Hindlimb muscle (tissue), 1 donor: ENCODE data around the gene TULP4. TPM values are rescaled to one million over a fixed set of nuclear protein-coding genes. Genes with fewer than 3 reads are reported as not detected.
"Not testable (repeated sequence)": the region's sequence is repeated elsewhere in the genome, so short reads cannot be mapped to it uniquely, and the experiment has no call there.

ENCODE experiments used
- DNase-seq: peaks from one replicate; pipeline ENCODE4 v3.0.0-alpha.2; 2013
- polyA plus RNA-seq: library from polyadenylated mRNA; unstranded; fragments of 120-200 nt; gene quantifications from one replicate; pipeline ENCODE4 v1.2.1, GENCODE V29; 2013; ENCODE audit not compliant: insufficient read length

TULP4 gene
- polyA plus RNA-seq, 1 donor: 21.4 TPM

DNA sequence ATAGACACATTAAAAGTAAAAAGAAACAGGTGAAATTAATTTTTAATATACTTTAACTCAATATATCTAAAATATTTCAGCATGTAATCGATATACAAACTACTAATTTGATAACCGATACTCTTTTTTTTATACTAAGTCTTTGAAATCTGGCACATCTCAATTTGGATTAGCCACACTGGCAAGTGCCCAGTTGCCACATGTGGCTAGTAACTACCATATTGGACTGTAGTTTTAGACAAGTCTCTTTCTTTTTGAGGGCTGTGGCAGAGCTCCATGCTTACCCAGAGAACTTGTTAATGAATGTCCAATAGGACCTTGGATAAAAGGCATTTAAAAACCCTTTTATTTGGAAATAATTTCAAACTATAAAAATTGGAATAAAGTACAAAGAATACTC, 17.8 kb downstream of the TULP4 start:
- no peak for DNase-seq

DNA sequence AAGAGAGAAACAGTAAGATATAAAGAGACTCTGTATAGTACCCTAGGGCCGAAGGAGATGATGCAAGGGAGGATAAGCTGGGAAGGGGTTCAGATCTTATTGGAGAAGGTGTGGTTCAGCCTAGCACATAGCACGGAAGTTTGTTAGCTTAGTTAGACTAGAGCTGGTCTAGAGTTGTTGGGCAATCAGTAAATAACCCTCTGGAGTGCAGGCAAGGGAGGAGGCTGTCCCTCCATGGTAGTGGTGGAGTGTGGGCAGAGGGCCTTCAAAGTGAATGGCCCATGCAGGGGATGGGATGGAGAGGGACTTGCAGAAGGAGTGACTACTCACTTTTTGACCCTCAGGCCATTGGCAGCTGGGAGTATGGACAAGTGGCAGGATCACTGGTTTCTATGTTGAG, 20.0 kb downstream of the TULP4 start:
- no peak for DNase-seq

DNA sequence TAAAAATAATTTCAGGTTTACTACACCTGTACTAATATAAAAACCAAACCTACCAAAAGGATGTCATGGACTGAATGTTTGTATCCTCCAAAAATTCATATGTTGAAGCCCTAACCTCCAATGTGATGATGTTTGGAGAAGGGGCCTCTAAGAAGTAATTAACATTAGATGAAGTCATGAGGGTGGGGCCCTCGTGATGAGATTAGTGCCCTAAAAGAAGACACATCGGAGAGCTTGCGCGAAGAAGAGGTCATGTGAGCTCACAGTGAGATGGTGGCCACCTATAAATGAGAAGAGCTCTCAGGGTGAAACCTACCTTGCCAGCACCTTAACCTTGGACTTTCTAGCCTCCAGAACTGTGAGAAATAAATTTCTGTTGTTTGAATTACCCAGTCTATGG, 20.8 kb downstream of the TULP4 start:
- DNase-seq: no peak

DNA sequence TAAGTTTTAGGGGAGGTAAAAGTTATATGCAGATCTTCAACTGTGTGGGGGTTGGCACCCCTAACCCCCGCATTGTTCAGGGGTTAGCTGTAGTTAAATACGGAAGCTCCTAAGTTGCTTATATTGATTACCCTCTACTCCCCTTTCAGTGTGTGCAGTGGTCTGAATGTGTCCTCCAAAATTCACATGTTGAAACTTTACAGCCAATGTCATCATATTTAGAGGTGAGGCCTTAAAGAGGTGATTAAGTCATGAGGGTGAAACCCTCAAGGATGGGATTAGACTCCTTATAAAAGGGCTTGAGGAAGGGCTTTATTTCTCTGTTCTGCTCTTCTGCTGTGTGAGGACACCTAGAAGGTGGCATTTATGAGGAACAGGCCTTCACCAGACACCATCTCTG, 22.3 kb downstream of the TULP4 start:
- DNase-seq: no peak

DNA sequence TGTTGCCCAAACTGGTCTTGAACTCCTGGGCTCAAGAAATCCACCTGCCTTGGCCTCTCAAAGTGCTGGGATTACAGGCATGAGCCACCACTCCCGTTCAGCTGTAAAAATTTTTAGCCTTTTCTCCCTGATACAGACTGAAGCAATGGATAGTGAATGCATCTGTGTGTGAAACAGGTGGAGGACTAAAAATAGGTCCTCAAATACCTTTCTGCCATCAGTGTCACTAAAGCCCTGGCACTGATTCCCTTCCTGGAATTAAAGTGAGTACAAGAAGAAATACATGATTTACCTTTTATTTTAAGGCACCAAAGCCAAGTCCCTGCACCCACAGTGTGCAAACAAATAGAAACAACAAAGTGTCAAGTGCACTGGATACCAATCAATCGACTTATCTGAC, 25.1 kb downstream of the TULP4 start:
- no peak for DNase-seq

DNA sequence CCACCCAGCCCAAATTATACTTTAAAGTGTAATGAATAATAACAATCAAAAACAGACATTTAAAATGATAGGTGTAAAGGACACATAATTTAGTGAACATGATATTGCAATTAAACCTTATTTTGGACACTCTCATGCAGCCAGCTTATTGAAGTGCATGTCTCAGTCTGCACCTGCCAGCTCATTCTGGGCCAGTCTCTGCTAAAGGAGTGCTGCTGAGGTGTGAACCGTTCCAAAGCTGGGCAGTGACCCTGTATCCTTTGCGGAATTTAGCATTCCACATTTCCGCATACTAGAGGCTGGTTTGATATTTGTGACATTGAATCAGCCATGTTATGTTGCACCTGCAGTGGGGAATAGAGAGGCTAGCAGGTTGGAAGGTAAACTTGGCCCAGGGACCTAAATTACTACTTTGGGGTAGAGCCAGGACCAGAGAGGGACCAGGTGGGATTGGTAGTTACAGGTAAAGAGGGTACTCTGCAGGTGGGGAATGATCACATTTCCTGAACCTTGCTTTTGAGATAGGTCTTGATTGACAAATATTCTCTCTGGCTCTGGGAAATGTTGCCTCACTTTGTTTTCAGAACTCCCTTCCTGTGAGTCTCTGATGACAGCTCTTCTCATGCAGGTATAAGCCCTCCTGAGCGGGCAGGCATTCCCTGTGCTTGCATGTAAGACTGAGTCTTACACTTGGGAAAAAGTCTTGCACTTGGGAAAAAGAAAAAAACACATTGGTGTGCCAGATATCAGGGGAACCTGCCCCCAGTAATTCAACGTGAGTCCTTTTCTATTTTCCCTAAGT, 26.2 kb downstream of the TULP4 start:
- DNase-seq: no peak

DNA sequence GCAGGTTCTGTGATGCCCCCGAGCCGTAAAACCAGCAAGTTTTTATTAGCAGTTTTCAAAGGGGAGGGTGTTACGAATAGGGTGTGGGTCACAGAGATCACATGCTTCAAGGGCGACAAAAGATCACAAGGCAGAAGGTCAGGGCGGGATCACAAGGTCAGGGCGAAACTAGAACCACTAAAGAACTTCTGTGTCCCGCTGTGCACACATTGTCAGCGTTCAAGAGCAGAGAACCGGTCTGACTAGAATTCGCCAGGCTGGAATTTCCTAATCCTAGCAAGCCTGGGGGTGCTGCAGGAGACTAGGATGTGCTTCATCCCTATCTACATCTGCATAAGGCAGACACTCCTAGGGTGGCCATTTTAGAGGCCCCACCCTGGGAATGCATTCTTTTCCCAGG, 26.9 kb downstream of the TULP4 start:
- DNase-seq: not testable (repeated sequence)

DNA sequence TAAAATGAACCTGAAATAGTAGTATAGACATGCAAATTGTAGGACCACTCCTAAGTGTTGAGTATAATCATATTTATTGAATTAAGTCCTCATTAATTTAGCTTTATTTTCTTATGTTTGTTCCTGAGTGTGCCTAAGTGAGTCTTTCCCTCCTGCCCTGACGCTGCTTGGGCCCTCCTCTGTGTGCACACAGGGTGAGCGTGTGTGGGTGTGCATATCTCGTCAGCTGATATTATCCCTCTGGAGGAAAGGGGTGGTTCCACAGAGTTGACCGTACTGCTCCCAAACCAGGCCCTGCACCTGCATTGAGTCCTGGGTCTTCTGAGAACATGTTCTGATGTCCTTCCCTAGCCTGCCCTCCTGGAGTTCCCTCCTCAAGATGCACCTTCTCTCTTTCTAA, 28.0 kb downstream of the TULP4 start:
- DNase-seq: no peak

DNA sequence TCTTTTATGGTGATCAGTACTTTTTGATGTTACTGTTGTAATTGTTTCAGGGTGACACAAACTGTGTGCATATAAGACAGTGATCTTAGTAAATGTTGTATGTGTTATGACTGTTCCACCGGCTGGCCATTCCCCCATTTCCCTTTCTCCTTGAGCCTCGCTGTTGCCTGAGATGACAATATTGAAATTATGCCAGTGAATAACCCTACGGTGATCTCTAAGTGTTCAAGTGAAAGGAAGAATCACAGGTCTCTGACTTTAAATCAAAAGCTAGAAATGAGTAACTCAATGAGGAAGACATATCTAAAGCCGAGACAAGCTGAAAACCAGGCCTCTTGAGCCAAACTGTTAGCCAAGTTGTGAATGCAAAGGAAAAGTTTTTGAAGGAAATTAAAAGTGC, 32.3 kb downstream of the TULP4 start:
- DNase-seq: no peak

DNA sequence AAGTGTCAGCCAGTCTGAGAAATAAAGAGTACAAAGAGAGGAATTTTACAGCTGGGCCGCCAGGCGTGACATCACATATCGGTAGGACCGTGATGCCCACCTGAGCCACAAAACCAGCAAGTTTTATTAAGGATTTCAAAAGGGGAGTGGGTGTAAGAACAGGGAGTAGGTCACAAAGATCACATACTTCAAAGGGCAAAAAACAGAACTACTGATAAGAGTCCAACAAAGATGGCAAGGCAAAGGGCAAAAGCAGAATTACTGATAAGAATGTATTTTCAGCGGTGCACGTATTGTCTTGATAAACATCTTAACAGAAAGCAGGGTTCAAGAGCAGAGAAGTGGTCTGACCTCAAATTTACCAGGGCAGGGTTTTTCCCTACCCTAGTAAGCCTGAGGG, 33.2 kb downstream of the TULP4 start:
- not testable (repeated sequence) for DNase-seq

DNA sequence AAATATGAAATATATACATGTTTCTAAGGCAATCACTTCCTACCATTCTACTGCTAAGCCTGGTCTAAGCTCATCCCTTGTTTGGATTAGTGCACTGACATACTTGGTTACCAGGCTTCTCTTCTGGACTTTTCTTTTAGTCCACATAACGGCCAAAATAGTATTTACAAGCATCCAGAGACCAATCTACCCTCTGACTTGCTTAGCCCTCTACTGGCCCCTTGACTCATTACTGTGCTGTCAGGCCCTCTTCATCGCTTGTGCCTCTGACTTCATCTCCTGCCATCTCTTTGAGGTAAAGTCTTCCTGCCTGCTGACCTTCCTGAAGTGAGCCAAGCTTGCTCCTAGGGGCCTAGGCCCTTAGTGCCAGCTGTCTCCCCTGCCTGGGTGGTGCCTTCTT, 35.1 kb downstream of the TULP4 start:
- no peak for DNase-seq

DNA sequence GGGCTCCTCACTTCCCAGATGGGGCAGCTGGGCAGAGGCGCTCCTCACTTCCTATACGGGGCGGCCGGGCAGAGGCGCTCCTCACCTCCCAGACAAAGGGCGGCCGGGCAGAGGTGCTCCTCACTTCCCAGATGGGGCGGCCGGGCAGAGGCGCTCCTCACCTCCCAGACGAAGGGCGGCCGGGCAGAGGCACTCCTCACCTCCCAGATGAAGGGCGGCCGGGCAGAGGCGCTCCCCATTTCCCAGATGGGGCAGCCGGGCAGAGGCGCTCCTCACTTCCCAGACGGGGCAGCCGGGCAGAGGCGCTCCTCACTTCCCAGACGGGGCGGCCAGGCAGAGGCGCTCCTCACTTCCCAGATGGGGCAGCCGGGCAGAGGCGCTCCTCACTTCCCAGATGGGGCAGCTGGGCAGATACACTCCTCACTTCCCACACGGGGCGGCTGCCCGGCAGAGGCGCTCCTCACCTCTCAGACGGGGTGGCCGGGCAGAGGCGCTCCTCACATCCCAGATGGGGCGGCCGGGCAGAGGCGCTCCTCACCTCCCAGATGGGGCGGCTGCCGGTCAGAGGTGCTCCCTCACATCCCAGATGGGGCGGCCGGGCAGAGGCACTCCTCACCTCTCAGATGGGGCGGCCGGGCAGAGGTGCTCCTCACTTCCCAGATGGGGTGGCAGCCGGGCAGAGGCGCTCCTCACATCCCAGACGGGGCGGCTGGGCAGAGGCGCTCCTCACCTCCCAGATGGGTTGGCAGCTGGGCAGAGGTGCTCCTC, 36.7 kb downstream of the TULP4 start:
- not testable (repeated sequence) for DNase-seq

DNA sequence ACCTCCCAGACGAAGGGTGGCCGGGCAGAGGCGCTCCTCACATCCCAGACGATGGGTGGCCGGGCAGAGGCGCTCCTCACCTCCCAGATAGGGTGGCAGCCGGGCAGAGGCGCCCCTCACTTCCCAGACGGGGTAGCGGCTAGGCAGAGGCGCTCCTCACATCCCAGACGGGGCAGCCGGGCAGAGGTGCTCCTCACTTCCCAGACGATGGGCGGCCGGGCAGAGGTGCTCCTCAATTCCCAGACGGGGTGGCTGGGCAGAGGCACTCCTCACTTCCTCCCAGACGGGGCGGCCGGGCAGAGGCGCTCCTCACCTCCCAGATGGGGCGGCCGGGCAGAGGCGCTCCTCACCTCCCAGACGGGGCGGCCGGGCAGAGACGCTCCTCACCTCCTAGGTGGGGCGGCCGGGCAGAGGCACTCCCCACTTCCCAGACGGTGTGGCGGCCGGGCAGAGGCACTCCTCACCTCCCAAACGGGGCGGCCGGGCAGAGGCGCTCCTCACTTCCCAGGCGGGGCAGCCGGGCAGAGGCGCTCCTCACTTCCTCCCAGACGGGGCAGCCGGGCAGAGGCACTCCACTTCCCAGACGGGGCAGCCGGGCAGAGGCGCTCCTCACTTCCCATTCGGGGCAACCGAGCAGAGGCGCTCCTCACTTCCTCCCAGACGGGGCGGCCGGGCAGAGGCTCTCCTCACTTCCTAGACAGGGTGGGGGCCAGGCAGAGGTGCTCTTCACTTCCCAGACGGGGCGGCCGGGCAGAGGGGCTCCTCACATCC, 37.4 kb downstream of the TULP4 start:
- DNase-seq: not testable (repeated sequence)

DNA sequence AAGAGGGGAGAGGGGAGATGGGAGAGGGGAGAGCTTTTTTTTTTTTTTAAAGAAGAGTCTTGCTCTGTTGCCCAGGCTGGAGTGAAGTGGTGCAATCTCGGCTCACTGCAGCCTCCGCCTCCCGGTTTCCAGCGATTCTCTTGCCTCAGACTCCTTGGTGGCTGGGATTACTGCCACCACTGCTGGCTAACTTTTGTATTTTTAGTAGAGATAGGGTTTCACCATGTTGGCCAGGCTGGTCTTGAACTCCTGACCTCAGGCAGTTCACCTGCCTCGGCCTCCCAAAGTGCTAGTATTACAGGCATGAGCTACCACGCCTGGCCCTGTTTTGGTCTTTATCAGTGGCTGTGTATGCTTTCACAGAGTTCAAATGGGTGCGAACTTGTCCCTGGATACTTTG, 38.5 kb downstream of the TULP4 start:
- DNase-seq: not testable (repeated sequence)

DNA sequence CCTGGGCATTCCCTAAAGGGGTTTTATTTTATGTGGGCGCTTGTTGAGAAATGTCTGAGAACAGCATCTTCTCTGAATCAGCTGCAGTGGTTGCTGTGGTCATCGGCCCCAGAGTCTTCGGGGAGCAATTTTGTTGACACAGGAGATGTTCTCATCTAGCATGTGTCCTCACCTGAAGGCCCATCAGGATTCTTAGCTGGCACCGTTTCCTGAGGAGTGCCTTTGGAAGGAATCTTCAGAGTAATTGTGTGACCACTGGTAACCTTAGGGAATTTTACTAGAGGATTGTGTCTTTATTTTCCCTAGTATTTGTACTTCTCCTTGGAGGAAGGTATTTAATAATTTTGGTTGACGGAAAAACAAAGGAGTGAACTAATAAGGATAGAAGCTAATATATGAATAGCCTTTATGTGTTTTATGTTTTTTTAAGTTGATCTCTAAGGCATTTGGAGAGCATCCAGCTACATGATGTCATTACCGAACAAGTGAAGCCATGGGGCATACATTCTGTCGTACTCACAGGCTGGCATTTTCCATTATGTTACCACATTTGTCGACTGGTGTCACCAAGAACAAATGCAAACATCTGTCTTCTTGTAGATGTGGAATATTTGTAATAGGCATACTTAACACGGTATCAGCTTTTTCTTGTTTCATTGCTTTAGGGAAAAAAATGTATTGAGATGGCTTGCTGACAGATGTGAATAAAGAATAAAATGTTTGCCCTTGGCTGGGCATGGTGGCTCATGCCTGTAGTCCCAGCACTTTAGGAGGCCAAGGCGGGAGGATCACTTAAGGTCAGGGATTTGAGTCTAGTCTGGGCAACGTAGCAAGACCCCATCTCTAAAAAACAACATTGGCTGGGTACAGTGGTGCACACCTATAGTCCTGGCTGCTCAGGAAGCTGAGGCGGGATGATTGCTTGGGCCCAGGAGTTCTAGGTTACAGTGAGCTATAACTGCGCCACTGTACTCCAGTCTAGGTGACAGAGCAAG, 41.9 kb downstream of the TULP4 start:
- DNase-seq: no peak

DNA sequence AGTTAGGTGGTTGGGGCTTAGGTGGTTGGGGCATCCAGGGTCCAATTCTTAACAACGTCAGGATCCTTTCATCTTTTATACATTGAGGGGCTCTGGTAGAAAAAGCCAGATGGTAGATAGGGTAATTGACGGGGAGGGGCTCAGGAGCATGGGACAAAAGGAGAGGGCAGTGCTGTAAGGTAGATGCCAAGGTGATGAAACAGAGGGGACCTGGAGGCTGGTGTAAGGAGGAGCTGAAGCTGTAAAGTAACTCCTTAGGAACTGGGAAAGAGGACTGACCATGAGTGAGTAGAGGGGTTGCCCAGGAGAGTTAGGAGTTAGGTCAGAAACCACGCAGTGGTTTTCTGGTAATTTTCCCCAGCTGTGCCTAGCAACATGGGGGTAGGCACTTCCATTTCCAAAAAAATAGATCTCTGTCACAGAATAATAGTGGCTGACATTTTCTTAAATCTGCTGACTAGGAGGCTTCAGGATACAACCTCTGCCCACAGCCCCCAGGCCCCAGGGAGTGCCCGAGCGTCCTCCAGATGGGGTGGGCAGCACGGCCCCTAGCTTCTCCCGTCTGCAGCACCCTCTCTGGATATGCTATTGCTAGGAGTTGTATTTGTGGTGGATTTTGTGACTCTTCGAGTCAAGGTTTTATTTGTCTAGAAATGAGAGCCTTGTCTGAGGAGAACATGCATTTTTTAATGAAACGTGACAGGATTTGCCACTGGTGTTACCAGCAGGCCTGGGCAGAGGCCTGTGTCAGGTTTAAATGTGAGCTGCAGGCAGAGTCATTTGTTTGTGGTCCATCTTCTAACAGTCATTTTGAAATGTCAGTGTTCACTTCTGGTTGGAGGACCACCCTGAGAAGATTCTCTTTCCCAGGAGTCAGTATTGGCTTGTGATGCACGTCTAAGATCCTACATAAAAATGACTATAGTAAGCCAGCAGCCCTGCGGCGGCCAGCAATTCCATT, 44.6 kb downstream of the TULP4 start:
- DNase-seq: no peak

DNA sequence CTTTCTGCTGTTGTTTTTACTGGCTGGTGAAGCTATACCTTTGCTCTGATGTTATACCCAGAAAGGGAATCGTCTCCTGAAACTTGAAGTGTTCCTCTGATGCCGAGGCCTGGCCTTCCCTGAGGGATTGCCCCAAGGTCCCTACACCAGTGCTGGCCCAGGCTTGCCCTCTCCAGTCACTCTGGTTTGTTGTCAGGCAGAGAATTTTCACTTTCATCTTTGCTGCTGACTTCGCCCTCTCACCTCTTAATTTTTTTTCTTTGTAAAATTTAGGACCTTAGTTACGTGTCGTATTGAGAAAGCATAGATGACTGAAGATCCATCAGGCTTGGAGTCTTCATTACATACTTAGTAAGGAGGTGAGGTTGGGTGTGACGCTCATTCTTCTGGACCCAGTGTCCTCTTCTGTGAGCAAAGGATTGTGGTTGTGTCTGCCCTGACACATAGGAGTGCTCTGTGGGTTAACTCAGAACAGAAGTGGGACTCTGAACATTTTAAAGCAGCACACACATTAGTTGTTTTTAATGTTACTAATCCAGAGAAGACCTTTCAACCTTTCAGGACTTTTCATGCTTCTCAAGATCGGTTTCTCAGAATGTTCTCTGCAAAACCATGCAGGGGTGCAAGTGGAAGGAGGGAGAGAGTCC, 45.4 kb downstream of the TULP4 start:
- no peak for DNase-seq

DNA sequence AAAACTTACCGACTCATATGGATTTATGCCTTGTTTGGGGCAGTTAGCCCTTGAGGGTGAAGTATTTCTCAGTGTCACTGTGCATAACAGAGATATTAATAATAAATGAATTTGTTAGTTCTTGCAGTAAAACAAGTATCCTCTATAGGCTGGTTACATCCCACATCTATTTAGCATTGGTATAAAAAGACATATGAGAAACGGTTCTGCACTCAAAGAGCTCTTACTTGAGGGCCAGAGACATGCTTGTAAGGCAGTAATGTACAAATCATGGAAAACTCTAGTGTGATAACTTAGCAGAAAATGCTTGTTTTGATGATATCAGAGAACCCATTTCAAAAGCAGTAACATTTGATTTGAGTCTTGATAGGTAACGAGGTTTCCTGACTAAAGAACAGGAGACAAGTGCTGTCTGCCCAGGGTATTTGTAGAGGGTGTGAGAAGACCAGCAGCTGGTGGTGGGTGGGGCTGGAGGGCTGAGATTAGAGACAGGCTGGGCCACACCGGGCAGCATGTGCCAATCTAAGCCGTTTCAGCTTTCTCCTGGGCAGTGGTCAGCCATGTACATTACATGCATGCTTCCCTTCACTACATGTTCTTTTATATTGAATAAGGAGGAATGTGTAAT, 46.3 kb downstream of the TULP4 start:
- no peak for DNase-seq

DNA sequence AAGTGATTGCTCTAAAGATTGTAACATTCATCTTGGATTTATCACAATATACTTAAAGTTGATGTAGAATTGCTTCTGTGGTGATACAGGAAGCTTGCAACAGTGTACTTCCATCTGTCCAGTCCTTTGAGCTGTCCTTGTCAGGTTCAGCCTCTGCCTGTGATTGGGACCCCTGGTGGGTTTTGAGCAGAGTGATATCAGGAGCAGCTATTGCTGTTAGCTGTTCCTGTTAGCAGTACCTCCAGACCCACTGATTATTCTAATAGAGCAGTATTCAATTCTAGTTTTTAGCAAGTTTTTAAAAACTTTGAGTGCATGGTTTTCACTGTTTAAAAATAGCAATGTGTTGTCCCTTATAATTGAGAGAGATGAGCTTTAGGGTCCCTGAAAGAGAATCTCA, 48.8 kb downstream of the TULP4 start:
- DNase-seq: no peak
